IMR-90 (cell line): ENCODE results near the gene OSBP2. TPM values are rescaled to one million over a fixed set of nuclear protein-coding genes. Genes with fewer than 3 reads are reported as not detected.

ENCODE experiments used
- ATAC-seq: fragments of 200-7000 bp; cut with Tn5 transposase; 2 replicates; pipeline ENCODE4 v1.9.1; 2020; ENCODE audit warnings: low read depth, mild to moderate bottlenecking, moderate library complexity
- BruUV-seq: library from RNA; stranded (reverse); fragments of 400-500 nt; replicated peaks from 2 replicates; lab custom pipeline; 2021; lab: Mats Ljungman, UMichigan
- CTCF ChIA-PET: fragments of 300-600 bp; formaldehyde crosslinking; extraction: SDS; loops from one replicate; lab custom pipeline; 2021; ENCODE audit warnings: antibody characterized with exemption; lab: Yijun Ruan, JAX
- POLR2A ChIA-PET: fragments of 300-600 bp; sonication (Branson Sonifier 250); formaldehyde crosslinking; loops from one replicate; lab custom pipeline; 2022; ENCODE audit warnings: antibody characterized with exemption; ENCODE audit not compliant: unreplicated experiment; lab: Charles Lee
- DNase-seq: peaks from one replicate; pipeline ENCODE4 v3.0.0; 2013
- H2AFZ ChIP-seq: replicated peaks from 2 replicates; pipeline ENCODE3; 2013; ENCODE audit warnings: low read length, mild to moderate bottlenecking; ENCODE audit not compliant: poor library complexity
- H2AK5ac ChIP-seq: 2 replicates; pipeline ENCODE4 v1.6.1; 2013; ENCODE audit warnings: low read depth, low read length, inconsistent platforms
- H2AK9ac ChIP-seq: replicated peaks from 2 replicates; pipeline ENCODE3; 2013; ENCODE audit warnings: mild to moderate bottlenecking, low read depth, low read length, moderate library complexity; ENCODE audit not compliant: poor library complexity
- H2BK120ac ChIP-seq: 2 replicates; pipeline ENCODE4 v1.6.1; 2013; ENCODE audit warnings: low read depth, low read length, inconsistent platforms
- H2BK15ac ChIP-seq: 3 replicates; pipeline ENCODE4 v1.6.1; 2013; ENCODE audit warnings: low read depth, low read length, inconsistent platforms
- H2BK20ac ChIP-seq: 2 replicates; pipeline ENCODE4 v1.6.1; 2013; ENCODE audit warnings: low read depth, mild to moderate bottlenecking, inconsistent platforms, low read length, moderate library complexity
- H2BK5ac ChIP-seq: 2 replicates; pipeline ENCODE4 v1.6.1; 2013; ENCODE audit warnings: mild to moderate bottlenecking, low read depth, low read length, inconsistent platforms; ENCODE audit not compliant: poor library complexity, severe bottlenecking
- H3K14ac ChIP-seq: replicated peaks from 2 replicates; pipeline ENCODE4 v1.6.1; 2013; ENCODE audit warnings: low read depth, low read length, inconsistent platforms
- H3K18ac ChIP-seq: 2 replicates; pipeline ENCODE4 v1.6.1; 2013; ENCODE audit warnings: low read depth, low read length, control low read depth
- H3K23ac ChIP-seq: 2 replicates; pipeline ENCODE4 v1.6.1; 2013; ENCODE audit warnings: low read depth, low read length, inconsistent platforms
- H3K27ac ChIP-seq: 2 replicates; pipeline ENCODE4 v1.5.1; 2013; ENCODE audit warnings: mild to moderate bottlenecking, control low read depth, low read length; ENCODE audit not compliant: insufficient read depth
- H3K27me3 ChIP-seq: 2 replicates; pipeline ENCODE4 v1.6.1; 2013; ENCODE audit warnings: low read length; ENCODE audit not compliant: control insufficient read depth, insufficient read depth
- H3K36me3 ChIP-seq: 2 replicates; pipeline ENCODE4 v1.6.1; 2013; ENCODE audit warnings: low read length, mixed read lengths; ENCODE audit not compliant: control insufficient read depth, insufficient read depth
- H3K4ac ChIP-seq: 2 replicates; pipeline ENCODE4 v1.6.1; 2013; ENCODE audit warnings: low read depth, low read length, inconsistent platforms
- H3K4me1 ChIP-seq: 2 replicates; pipeline ENCODE4 v1.6.1; 2013; ENCODE audit warnings: low read length, mixed read lengths; ENCODE audit not compliant: control insufficient read depth, insufficient read depth
- H3K4me2 ChIP-seq: 2 replicates; pipeline ENCODE4 v1.6.1; 2013; ENCODE audit warnings: low read depth, mild to moderate bottlenecking, control low read depth, low read length, moderate library complexity
- H3K4me3 ChIP-seq: 2 replicates; pipeline ENCODE4 v1.5.1; 2013; ENCODE audit warnings: low read depth, mild to moderate bottlenecking, control low read depth, low read length, moderate library complexity; ENCODE audit not compliant: insufficient read depth
- H3K56ac ChIP-seq: 2 replicates; pipeline ENCODE4 v1.6.1; 2013; ENCODE audit warnings: low read length, inconsistent platforms; ENCODE audit not compliant: insufficient read depth; ENCODE audit errors: extremely low read depth
- H3K79me1 ChIP-seq, 2 experiments: 2 replicates each; pipeline ENCODE4 v1.6.1; 2013; ENCODE audit warnings: low read length in 2 of 2, inconsistent platforms in 1 of 2, low read depth in 1 of 2
- H3K9ac ChIP-seq: 2 replicates; pipeline ENCODE4 v1.6.1; 2013; ENCODE audit warnings: low read depth, low read length, control low read depth
- H3K9me1 ChIP-seq: 2 replicates; pipeline ENCODE4 v1.6.1; 2013; ENCODE audit warnings: low read length, inconsistent platforms; ENCODE audit not compliant: insufficient read depth
- H3K9me3 ChIP-seq: 2 replicates; pipeline ENCODE4 v1.6.1; 2013; ENCODE audit warnings: low read length; ENCODE audit not compliant: control insufficient read depth, insufficient read depth
- H4K20me1 ChIP-seq: 2 replicates; pipeline ENCODE4 v1.6.1; 2013; ENCODE audit warnings: low read length, inconsistent platforms; ENCODE audit not compliant: insufficient read depth
- H4K5ac ChIP-seq: 2 replicates; pipeline ENCODE4 v1.6.1; 2013; ENCODE audit warnings: mild to moderate bottlenecking, low read depth, low read length, control low read depth
- H4K8ac ChIP-seq, 2 experiments: 2 replicates each; pipeline ENCODE4 v1.6.1; 2013; ENCODE audit warnings: low read depth in 2 of 2, low read length in 2 of 2, control low read depth in 1 of 2, inconsistent platforms in 1 of 2
- H4K91ac ChIP-seq: 2 replicates; pipeline ENCODE4 v1.6.1; 2013; ENCODE audit warnings: low read depth, low read length, inconsistent platforms; ENCODE audit not compliant: insufficient read depth
- CEBPB ChIP-seq: IDR thresholded peaks from 2 replicates; pipeline ENCODE4 v1.6.1; 2012; ENCODE audit warnings: low read depth, low read length, improper control_type of control experiment
- CHD1 ChIP-seq: IDR thresholded peaks from 2 replicates; pipeline ENCODE4 v1.6.1; 2012; ENCODE audit warnings: low read depth, low read length, improper control_type of control experiment
- CTCF ChIP-seq: conservative IDR thresholded peaks from 2 replicates; pipeline ENCODE4 v1.5.1; 2012; ENCODE audit warnings: mild to moderate bottlenecking, low read depth, low read length, improper control_type of control experiment
- FOS ChIP-seq: fragments of 150-350 bp; IDR thresholded peaks from 2 replicates; pipeline ENCODE4 v1.6.1; 2016; ENCODE audit warnings: low read depth, low read length
- MAFK ChIP-seq: IDR thresholded peaks from 2 replicates; pipeline ENCODE4 v1.6.1; 2012; ENCODE audit warnings: low read depth, low read length, improper control_type of control experiment
- MAZ ChIP-seq: IDR thresholded peaks from 2 replicates; pipeline ENCODE4 v1.6.1; 2012; ENCODE audit warnings: low read depth, mild to moderate bottlenecking, low read length, improper control_type of control experiment, moderate library complexity, borderline replicate concordance
- MXI1 ChIP-seq: IDR thresholded peaks from 2 replicates; pipeline ENCODE4 v1.6.1; 2012; ENCODE audit warnings: low read depth, mild to moderate bottlenecking, low read length, moderate library complexity, borderline replicate concordance
- NFE2L2 ChIP-seq: fragments of 150-350 bp; IDR thresholded peaks from 2 replicates; pipeline ENCODE4 v1.6.1; 2016; ENCODE audit warnings: low read depth, mild to moderate bottlenecking, low read length
- POLR2A ChIP-seq: IDR thresholded peaks from 2 replicates; pipeline ENCODE4 v1.6.1; 2012; ENCODE audit warnings: mild to moderate bottlenecking, low read depth, low read length
- RAD21 ChIP-seq: IDR thresholded peaks from 2 replicates; pipeline ENCODE4 v1.6.1; 2012; ENCODE audit warnings: low read length, improper control_type of control experiment
- RFX5 ChIP-seq: IDR thresholded peaks from 2 replicates; pipeline ENCODE4 v1.8.0; 2012; ENCODE audit warnings: low read depth, mild to moderate bottlenecking, low read length, moderate library complexity
- SMC3 ChIP-seq: fragments of 150-350 bp; IDR thresholded peaks from 2 replicates; pipeline ENCODE4 v1.6.1; 2016; ENCODE audit warnings: low read depth, mild to moderate bottlenecking, antibody characterized with exemption, low read length, moderate library complexity
- USF2 ChIP-seq: fragments of 150-350 bp; IDR thresholded peaks from 2 replicates; pipeline ENCODE4 v1.6.1; 2017; ENCODE audit warnings: mild to moderate bottlenecking, antibody characterized with exemption, low read length, low read depth
- WGBS, 2 experiments: methylation state at CpG; one replicate each; pipeline versions ENCODE4 v1.1.5 to v1.1.7; 2013; ENCODE audit warnings: missing lambda C conversion rate in 2 of 2; ENCODE audit not compliant: insufficient read length in 1 of 2; ENCODE audit errors: extremely low coverage in 2 of 2; 5-methylcytosine and 5-hydroxymethylcytosine counted together
- dilution Hi-C: fragments of 300-500 bp; cut with HindIII; formaldehyde crosslinking; loops from one replicate; pipeline ENCODE4 v1.14.3; 2018; ENCODE audit warnings: low sequenced_read_pairs; ENCODE audit not compliant: unreplicated experiment
- in situ Hi-C: fragments of 300-500 bp; cut with MboI; formaldehyde crosslinking; loops from 3 replicates; pipeline ENCODE4 v1.14.3; 2019; ENCODE audit warnings: low sequenced_read_pairs, inconsistent platforms, mixed read lengths
- intact Hi-C: fragments of 100-400 bp; cut with micrococcal nuclease; formaldehyde crosslinking; loops from 2 replicates; pipeline ENCODE4 v1.10.0; 2022
- polyA plus RNA-seq, 3 experiments: library from polyadenylated mRNA; depleted of rRNA; stranded (reverse); fragments of >200 nt; gene quantifications; 2 replicates each; pipeline ENCODE4 v1.2.3, GENCODE V29; 2012; ENCODE audit warnings: low replicate concordance in 1 of 3
- total RNA-seq: library from RNA; depleted of rRNA; stranded (reverse); fragments of >200 nt; gene quantifications from 2 replicates; pipeline ENCODE4 v1.2.3, GENCODE V29; 2012

The OSBP2 gene
- total and polyA plus RNA-seq, 2 of the 4 experiments (the other 2 are of a cell fraction): 1.8 to 2.2 TPM

GRCh38 chr22:30695351-30695851, 727 bp downstream of the OSBP2 start:
- H4K91ac ChIP-seq: no peak overlapping the region
- TF ChIP-seq MAZ (no peak), MXI1 (no peak), CTCF (no peak), RAD21 (no peak), FOS (no peak), USF2 (no peak), RFX5 (no peak), CEBPB (no peak), CHD1 (no peak), POLR2A (no peak), NFE2L2 (no peak), MAFK (no peak), SMC3 (no peak)
- no peaks in the 10 kb centered on the region; the same call in 1 of the 2 replicates for H3K27me3 ChIP-seq
- H3K4me1 ChIP-seq: peaks cover 3% of the 10 kb centered on the region; the same call in 1 of the 2 replicates
- BruUV-seq: no TSS peak
- ATAC-seq: no peak
- H3K27ac ChIP-seq: no peak overlapping the region
- no peak overlapping the region; a peak in 1 of 4 replicates for H4K8ac ChIP-seq
- 0 out of 2 replicates have a peak, but pooled peaks cover 2% of the 10 kb centered on the region for H3K9me1 ChIP-seq
- H2BK120ac ChIP-seq: no peak overlapping the region
- H3K4me3 ChIP-seq: peak overlapping the region; percentile 61
- DNase-seq: no peak
- H3K23ac ChIP-seq: no peak overlapping the region; the same call in 1 of the 2 replicates
- no peak overlapping the region for H2BK15ac ChIP-seq
- H4K5ac ChIP-seq: no peak overlapping the region
- H3K79me1 ChIP-seq: no peaks in the 10 kb centered on the region; a peak in 1 of 4 replicates
- peak overlapping the region; percentile 93 for H2AK9ac ChIP-seq
- H3K36me3 ChIP-seq: no peaks in the 10 kb centered on the region
- intact Hi-C loops: no loop called here
- no peaks in the 10 kb centered on the region for H3K9me3 ChIP-seq
- H2AK5ac ChIP-seq: no peak overlapping the region
- ChIA-PET CTCF (interaction anchor here (0.6 to 1.5 kb wide), 2 partner anchors 10 to 412 kb away, joined by 3 read pairs; no protein-coding TSS in a partner anchor), POLR2A (no interaction called here)
- in situ Hi-C loops: no loop called here
- peak overlapping the region; percentile 93 for H2AFZ ChIP-seq
- H3K56ac ChIP-seq: no peak overlapping the region
- H3K18ac ChIP-seq: no peak overlapping the region
- H2BK20ac ChIP-seq: no peak overlapping the region
- peak overlapping the region; percentile 27; the same call in 1 of the 2 replicates for H3K4ac ChIP-seq
- H3K4me2 ChIP-seq: peak overlapping the region; percentile 94
- dilution Hi-C loops: no loop called here
- 54% methylated on average over 8 of the region's 15 CpGs; no CpG with 5 or more reads in 1 of the 2 experiments for WGBS, 2 experiments
- no peak overlapping the region for H3K14ac ChIP-seq
- no peaks in the 10 kb centered on the region for H4K20me1 ChIP-seq
- H3K9ac ChIP-seq: no peak overlapping the region
- no peak overlapping the region for H2BK5ac ChIP-seq
